ENCODE measurements around the gene TOM1L2. TPM values are rescaled to one million over a fixed set of nuclear protein-coding genes. Genes with fewer than 3 reads are reported as not detected.
A peak's percentile ranks its signal among the peaks of the same experiment; 100 is the strongest.

Gene TOM1L2
- polyA plus RNA-seq, 12 donors = 24.6 to 54.9 (median 38.8) TPM; not detected in 1

GRCh38 chr17:17836818-17837379 is 135.3 kb downstream of the TOM1L2 start, which contains the start of gene SREBF1:
Gene SREBF1, minus strand, starts transcription at chr17:17836986. Its CDS starts 169 bp downstream, at chr17:17836817.
- DNase-seq = peak; percentile 67

GRCh38 chr17:17836250-17836817 is 135.9 kb downstream of the TOM1L2 start:
- DNase-seq = peak; percentile 99

GRCh38 chr17:17835415-17836249 is 136.6 kb downstream of the TOM1L2 start:
- DNase-seq = no peak

GRCh38 chr17:17834974-17835373 is 137.2 kb downstream of the TOM1L2 start:
- DNase-seq = no peak

GRCh38 chr17:17833658-17834357 is 138.4 kb downstream of the TOM1L2 start:
- no peak for DNase-seq

- no peak for DNase-seq
Observed at GRCh38 chr17:17832032-17832363, 140.2 kb downstream of the TOM1L2 start.

- no peak for DNase-seq
Observed at GRCh38 chr17:17831208-17832031, 140.8 kb downstream of the TOM1L2 start.

GRCh38 chr17:17830740-17831207 is 141.4 kb downstream of the TOM1L2 start:
- no peak for DNase-seq

- DNase-seq = no peak
Observed at GRCh38 chr17:17830269-17830567, 142.0 kb downstream of the TOM1L2 start.

- DNase-seq = no peak
Observed at GRCh38 chr17:17827826-17828621, 144.2 kb downstream of the TOM1L2 start.

GRCh38 chr17:17826942-17827785 is 145.0 kb downstream of the TOM1L2 start:
- no peak for DNase-seq

GRCh38 chr17:17826342-17826713 is 145.9 kb downstream of the TOM1L2 start:
- no peak for DNase-seq

- no peak for DNase-seq
Observed at GRCh38 chr17:17824783-17825614, 147.2 kb downstream of the TOM1L2 start.

GRCh38 chr17:17824119-17824782 is 147.9 kb downstream of the TOM1L2 start:
- no peak for DNase-seq

GRCh38 chr17:17823433-17824118 is 148.6 kb downstream of the TOM1L2 start:
- DNase-seq = peak; percentile 83

GRCh38 chr17:17822616-17823015 is 149.6 kb downstream of the TOM1L2 start:
- no peak for DNase-seq

- DNase-seq = no peak
Observed at GRCh38 chr17:17822189-17822588, 150.0 kb downstream of the TOM1L2 start.

All from muscle of arm (tissue), 12 donors.